Activated T-cell treated with anti-CD3 and anti-CD28 coated beads for 24 hours (primary cell): ENCODE results near the gene TOP2A.

Source experiments
- DNase-seq: peaks from one replicate; pipeline ENCODE4 v3.0.0-alpha.2; 2020; ENCODE audit warnings: low read depth

TOP2A gene

GRCh38 chr17:40452216-40452787 lies 34.6 kb upstream of the TOP2A start:
- DNase-seq = no peak

DNA sequence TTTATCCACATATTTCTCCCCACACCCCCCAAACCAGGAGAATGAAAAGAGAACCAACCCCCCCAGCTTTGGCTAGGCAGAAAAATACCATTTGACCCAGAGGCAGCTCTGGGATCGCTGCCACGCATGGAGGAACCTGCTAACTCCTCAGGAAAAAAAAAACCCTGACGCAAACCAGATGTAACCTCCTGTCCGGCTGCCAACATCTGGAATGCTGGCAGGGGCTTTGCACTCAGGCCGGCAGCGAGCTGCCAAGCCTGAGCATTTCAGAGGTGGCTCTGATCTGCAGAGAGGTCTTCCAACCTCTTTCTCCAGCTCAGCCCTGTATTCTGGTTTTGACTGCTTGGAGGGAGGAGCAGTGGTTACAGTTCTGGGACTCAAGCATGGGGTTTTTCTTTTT lies 33.7 kb upstream of the TOP2A start:
- no peak for DNase-seq

DNA sequence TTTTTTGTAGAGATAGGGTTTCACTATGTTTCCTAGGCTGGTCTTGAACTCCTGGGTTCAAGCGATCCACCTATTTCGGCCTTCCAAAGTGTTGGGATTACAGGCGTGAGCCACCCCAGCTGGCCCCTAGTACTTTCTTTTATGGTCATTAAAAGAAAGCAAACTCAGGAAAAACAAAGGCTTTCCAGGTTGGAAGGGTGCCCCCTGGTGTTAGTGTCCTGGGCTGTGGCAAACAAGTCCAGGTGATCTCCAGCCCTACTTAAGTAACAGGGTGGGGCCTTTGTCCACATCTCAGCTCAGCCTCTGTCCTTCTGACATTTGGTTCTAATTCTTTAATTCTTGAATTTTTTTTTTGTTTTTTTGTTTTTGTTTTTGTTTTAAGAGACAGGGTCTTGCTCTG lies 32.5 kb upstream of the TOP2A start:
- DNase-seq = peak; percentile 28

DNA sequence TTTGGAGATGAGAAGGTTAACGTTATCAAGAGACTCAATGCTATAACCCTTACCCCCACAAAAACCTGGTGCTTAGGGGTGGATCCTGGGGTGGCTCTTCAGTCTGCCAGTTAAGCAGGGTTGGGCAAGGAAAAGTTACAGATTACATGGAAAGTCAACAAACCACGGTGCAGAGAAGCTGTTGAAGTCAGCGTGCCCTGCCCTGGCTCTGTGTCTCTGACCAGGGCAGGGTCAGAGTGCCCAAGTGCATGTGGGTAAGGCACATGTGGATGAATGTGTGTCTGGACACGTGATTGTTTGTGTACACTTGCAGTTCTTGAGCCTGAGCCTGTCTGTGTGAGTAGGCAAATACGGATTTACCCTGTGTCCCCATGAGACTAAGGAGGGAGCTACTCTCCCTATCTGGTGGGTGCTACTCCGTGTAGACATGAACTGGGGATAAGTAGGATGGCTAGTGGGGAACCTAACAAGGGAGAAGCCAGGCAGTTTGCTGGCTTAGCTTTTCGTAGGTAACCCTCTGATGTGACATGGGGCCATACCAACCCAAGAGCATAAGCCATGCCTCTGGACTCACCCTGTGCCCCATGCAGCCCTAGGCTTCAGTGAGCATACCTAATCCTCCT lies 31.1 kb upstream of the TOP2A start:
- no peak for DNase-seq

DNA sequence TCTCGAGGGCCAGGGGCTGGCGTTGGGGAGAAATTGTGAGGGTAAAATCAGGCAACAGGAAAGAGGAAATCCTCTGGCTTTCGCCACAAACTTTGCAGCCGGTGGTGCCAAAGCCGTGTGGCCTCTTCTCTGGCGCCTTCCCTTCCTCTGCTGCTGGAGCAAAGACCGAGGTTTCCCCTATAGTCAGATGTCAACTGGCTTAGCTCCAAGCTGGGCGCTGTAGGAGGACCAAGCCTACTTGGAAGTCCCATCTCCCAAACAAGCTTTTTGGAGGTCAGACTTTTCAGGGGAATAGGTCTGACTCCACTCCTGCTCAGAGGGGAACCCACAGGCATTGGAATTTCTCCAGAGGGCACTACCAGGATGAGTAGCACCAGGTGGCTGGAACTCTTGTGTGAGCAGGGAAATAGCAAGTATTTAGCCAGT lies 30.5 kb upstream of the TOP2A start:
- no peak for DNase-seq

DNA sequence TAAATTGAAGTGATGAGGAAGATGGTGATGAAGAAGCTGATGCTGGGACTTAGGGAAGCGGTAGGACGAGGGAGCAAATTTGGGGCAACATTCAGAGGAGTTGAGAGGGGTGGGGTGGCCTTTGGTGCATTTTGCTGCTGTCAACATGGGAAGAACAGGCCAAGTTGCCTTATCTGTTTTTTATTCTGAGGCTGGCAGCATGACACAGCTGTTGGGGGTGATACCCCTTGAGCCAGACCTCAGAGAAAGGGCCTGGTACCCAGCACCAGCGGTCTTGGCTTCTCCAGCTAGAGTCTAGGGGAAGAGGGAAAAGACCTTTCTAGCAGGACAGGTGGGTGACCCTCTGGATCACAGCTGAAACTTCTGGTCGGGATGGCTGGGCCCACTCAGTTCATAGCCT lies 30.1 kb upstream of the TOP2A start:
- DNase-seq = no peak

- DNase-seq = no peak
These were observed 29.5 kb upstream of the TOP2A start for GRCh38 chr17:40447148-40447644.

GRCh38 chr17:40445751-40446468 lies 28.2 kb upstream of the TOP2A start:
- DNase-seq = no peak

DNA sequence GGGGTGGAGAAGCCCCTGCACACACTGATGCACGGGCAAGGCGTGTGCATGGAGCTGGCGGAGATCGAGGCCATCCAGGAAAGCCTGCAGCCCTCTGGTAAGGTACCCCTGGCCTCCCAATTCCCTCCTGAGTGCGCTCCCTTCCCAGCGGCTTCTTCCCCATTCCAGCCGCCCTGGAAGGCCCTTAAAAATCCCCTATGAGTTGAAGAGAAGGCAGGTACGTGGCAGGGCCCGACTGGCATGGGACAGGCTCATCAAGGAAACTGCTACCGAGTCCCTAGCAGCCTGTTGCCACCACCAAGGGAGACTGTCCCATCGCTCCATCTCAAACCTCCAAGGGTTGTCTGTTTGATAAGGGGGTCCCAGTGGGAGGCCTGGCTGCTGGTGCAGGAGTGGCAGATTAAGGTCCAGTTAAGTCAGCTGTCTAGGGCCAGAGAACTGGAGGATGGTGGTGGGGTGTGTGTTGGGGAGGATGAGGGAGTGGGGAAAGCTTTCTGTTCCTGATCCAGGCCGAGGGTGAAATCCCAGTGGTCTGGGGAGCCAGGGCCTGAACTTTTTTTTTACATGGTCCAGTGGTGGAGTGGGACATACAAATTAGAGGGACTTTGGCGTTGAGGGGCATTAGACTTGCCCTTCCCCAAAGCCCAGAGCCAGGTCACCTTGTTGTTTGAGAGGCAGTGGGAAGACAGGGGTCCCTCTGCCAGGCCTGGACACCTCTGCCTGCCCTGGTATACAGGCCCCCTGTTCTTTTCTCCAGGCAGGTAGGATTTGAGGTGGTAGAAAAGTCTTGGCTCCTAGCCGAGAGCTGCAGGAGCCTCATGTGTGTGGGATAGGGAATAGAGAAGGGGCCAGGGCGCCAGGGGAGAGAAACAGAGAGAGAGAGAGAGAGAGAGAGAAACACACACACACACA lies 26.5 kb upstream of the TOP2A start:
- DNase-seq = no peak

- DNase-seq = peak; percentile 46
These were observed 25.7 kb upstream of the TOP2A start, which contains the start of gene IGFBP4 for GRCh38 chr17:40443196-40443987. Gene IGFBP4 (plus strand): TSS chr17:40443450. CDS start chr17:40443736, 286 bp downstream.

- DNase-seq = no peak
These were observed 24.9 kb upstream of the TOP2A start for GRCh38 chr17:40442392-40443195.

GRCh38 chr17:40440166-40440565 lies 22.5 kb upstream of the TOP2A start:
- no peak for DNase-seq

DNA sequence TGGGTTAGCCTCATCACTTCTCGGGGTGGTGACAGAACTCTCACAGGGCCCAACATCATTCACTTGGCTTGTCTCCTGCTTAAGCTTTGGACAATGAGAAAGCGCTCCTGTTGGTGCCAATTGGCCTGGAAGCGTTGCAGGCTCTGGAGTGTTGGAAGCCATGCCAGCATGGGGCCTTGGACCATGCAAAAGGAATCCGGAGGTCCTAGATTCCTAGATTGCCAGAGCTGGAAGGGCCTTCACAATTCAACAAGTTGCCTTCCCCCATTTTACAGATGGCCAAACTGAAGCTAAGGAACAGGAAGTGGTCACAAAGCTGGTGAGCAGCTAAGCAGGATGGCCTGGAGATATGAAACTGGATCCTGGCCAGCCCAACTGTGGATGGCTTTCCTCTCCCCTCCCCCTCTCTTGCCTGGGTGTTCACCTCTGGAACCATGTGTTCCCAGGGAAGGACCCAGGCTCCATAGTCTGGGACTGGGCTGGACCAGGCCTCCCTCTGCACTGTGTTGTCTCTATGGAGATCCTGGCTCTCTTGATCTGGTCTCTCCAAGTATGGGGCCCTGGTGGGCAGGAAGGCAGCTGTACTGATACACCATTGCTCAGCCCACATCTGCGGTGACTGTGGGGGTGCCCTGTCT lies 19.5 kb upstream of the TOP2A start:
- DNase-seq = no peak

GRCh38 chr17:40436636-40437035 lies 18.9 kb upstream of the TOP2A start:
- DNase-seq = no peak

- no peak for DNase-seq
These were observed 16.1 kb upstream of the TOP2A start for GRCh38 chr17:40433551-40434415.

DNA sequence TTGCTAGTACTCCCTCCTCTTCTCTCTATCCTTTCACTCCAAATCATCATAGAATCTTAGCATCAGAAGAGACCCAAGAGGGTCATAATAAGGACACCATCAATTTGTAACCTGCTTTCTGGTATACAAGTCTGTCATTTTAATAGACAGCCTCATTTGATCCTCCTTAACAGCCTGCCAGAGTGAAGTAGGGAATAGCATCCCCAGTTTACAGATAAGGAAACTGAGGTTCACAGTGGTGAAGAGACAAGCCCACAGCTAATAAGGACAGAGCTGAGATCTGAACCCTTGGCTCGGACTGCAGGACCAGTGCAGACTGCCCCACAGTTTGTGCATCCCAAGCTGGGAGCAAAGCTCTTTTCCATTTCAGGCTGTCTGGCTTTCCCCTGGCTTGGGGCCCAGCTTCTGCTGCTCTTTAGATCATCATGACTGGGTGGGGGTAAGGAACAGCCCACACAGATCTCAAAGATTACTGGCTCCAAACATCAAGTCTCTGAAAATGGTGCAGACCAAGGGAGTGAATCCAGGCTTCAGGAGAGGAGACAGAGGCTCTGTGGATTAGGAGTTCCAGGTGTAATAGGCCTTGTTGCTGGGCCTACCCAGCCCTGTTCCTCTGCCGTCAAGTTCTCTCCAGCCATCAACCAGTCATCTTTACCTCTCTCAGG lies 15.3 kb upstream of the TOP2A start:
- no peak for DNase-seq

- no peak for DNase-seq
These were observed 13.5 kb upstream of the TOP2A start for GRCh38 chr17:40431231-40431602.
